Prostate gland (tissue), 2 donors: Measurements from ENCODE around the gene RAB28.

Experiments used
- POLR2AphosphoS5 ChIP-seq: sonication (generic); formaldehyde crosslinking; IDR thresholded peaks from one replicate; pipeline ENCODE4 v1.6.1; 2017; ENCODE audit warnings: antibody characterized with exemption
- TF ChIP-seq, protein P1 (sequence below), 4 experiments: fragments of 200-600 bp in 2 of 4; fragments of 450-650 bp in 2 of 4; sonication (generic) in 2 of 4; IDR thresholded peaks; 1 replicate in 3 of 4; 2 replicates in 1 of 4; pipeline ENCODE4 v1.5.1; 2016 to 2019; ENCODE audit warnings: antibody characterized with exemption in 4 of 4, mild to moderate bottlenecking in 2 of 4, moderate library complexity in 2 of 4

GRCh38 chr4:13411942-13412341, 72.2 kb downstream of the RAB28 start:
- TF ChIP-seq, protein P1, sequence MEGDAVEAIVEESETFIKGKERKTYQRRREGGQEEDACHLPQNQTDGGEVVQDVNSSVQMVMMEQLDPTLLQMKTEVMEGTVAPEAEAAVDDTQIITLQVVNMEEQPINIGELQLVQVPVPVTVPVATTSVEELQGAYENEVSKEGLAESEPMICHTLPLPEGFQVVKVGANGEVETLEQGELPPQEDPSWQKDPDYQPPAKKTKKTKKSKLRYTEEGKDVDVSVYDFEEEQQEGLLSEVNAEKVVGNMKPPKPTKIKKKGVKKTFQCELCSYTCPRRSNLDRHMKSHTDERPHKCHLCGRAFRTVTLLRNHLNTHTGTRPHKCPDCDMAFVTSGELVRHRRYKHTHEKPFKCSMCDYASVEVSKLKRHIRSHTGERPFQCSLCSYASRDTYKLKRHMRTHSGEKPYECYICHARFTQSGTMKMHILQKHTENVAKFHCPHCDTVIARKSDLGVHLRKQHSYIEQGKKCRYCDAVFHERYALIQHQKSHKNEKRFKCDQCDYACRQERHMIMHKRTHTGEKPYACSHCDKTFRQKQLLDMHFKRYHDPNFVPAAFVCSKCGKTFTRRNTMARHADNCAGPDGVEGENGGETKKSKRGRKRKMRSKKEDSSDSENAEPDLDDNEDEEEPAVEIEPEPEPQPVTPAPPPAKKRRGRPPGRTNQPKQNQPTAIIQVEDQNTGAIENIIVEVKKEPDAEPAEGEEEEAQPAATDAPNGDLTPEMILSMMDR (IDR thresholded peaks at IDR 0.05) = no peak
- TF ChIP-seq POLR2AphosphoS5 = no peak
